HG02870 (cell line): Measurements from ENCODE around the gene ITLN2.
"Not testable (repeated sequence)": the region's sequence is repeated elsewhere in the genome, so short reads cannot be mapped to it uniquely, and the experiment has no call there.

ENCODE experiments used
- ATAC-seq: cut with Tn5 transposase; IDR thresholded peaks from one replicate; pipeline ENCODE4 v1.9.1; 2021; ENCODE audit warnings: mild to moderate bottlenecking, moderate library complexity; ENCODE audit not compliant: unreplicated experiment

The ITLN2 gene

GRCh38 chr1:160956966-160957365, 2.4 kb upstream of the ITLN2 start:
- ATAC-seq, result no peak

GRCh38 chr1:160953030-160953429, 1.6 kb downstream of the ITLN2 start:
- no peak for ATAC-seq

GRCh38 chr1:160952129-160952510, 2.5 kb downstream of the ITLN2 start:
- no peak for ATAC-seq

GRCh38 chr1:160951443-160952128, 3.0 kb downstream of the ITLN2 start:
- no peak for ATAC-seq

- no peak for ATAC-seq
These were observed 4.0 kb downstream of the ITLN2 start for GRCh38 chr1:160950657-160951056.

- no peak for ATAC-seq
These were observed 4.7 kb downstream of the ITLN2 start for GRCh38 chr1:160949881-160950280.

- not testable (repeated sequence) for ATAC-seq
These were observed 5.3 kb downstream of the ITLN2 start for GRCh38 chr1:160949216-160949880.

- not testable (repeated sequence) for ATAC-seq
These were observed 7.3 kb downstream of the ITLN2 start for GRCh38 chr1:160947174-160947759.

GRCh38 chr1:160945881-160946280, 8.7 kb downstream of the ITLN2 start:
- not testable (repeated sequence) for ATAC-seq

GRCh38 chr1:160945079-160945478, 9.5 kb downstream of the ITLN2 start:
- no peak for ATAC-seq

GRCh38 chr1:160942926-160943325, 11.7 kb downstream of the ITLN2 start:
- ATAC-seq, result no peak

GRCh38 chr1:160936666-160937065, 17.9 kb downstream of the ITLN2 start:
- not testable (repeated sequence) for ATAC-seq

GRCh38 chr1:160935527-160936258, 18.9 kb downstream of the ITLN2 start:
- ATAC-seq, result no peak

GRCh38 chr1:160933305-160933704, 21.3 kb downstream of the ITLN2 start:
- ATAC-seq, result not testable (repeated sequence)

GRCh38 chr1:160925652-160926244, 28.9 kb downstream of the ITLN2 start:
- no peak for ATAC-seq

- ATAC-seq, result no peak
These were observed 29.6 kb downstream of the ITLN2 start for GRCh38 chr1:160924791-160925651.

- ATAC-seq, result no peak
These were observed 37.9 kb downstream of the ITLN2 start for GRCh38 chr1:160916666-160917065.

- not testable (repeated sequence) for ATAC-seq
These were observed 41.4 kb downstream of the ITLN2 start for GRCh38 chr1:160913229-160913628.

GRCh38 chr1:160911925-160912324, 42.7 kb downstream of the ITLN2 start:
- no peak for ATAC-seq

GRCh38 chr1:160911441-160911840, 43.2 kb downstream of the ITLN2 start:
- ATAC-seq, result no peak
